SU-DHL-6 (cell line): ENCODE data around the gene ARSB.

Experiments used
- H2AFZ ChIP-seq: fragments of 200-600 bp; sonication (generic); 2 replicates; pipeline ENCODE4 v1.6.1; 2014; ENCODE audit warnings: low read depth, mild to moderate bottlenecking, moderate library complexity, mixed read lengths, antibody characterized with exemption, low read length; ENCODE audit not compliant: severe bottlenecking
- H3F3A ChIP-seq: fragments of 200-600 bp; shearing (Covaris generic); 2 replicates; pipeline ENCODE4 v1.6.0; 2016; ENCODE audit warnings: antibody characterized with exemption, mild to moderate bottlenecking; ENCODE audit not compliant: insufficient read depth
- H3K27ac ChIP-seq: fragments of 200-600 bp; sonication (generic); 2 replicates; pipeline ENCODE4 v1.5.1; 2016; ENCODE audit warnings: low read depth, mild to moderate bottlenecking, low read length, moderate library complexity, mixed read lengths
- H3K27me3 ChIP-seq: fragments of 200-600 bp; sonication (generic), shearing (Covaris generic); 2 replicates; pipeline ENCODE4 v1.6.0; 2014; ENCODE audit warnings: mild to moderate bottlenecking, low read length
- H3K36me3 ChIP-seq: fragments of 200-600 bp; sonication (generic); 2 replicates; pipeline ENCODE4 v1.6.1; 2014; ENCODE audit warnings: mild to moderate bottlenecking, low read length, mixed read lengths
- H3K4me2 ChIP-seq: fragments of 300-600, 200-600 bp; shearing (Covaris generic), sonication (generic); 2 replicates; pipeline ENCODE4 v1.6.0; 2014; ENCODE audit warnings: low read length, low read depth, mild to moderate bottlenecking; ENCODE audit not compliant: poor library complexity, severe bottlenecking
- H3K4me3 ChIP-seq: fragments of 200-600 bp; sonication (generic); 2 replicates; pipeline ENCODE4 v1.5.1; 2014; ENCODE audit warnings: antibody characterized with exemption, low read length, mild to moderate bottlenecking, mixed read lengths; ENCODE audit not compliant: insufficient read depth, poor library complexity, severe bottlenecking
- H3K79me2 ChIP-seq: fragments of 200-600 bp; sonication (generic); 2 replicates; pipeline ENCODE4 v1.6.1; 2014; ENCODE audit warnings: mild to moderate bottlenecking, low read length, moderate library complexity; ENCODE audit not compliant: insufficient read depth
- H3K9ac ChIP-seq: fragments of 200-600 bp; sonication (generic); 2 replicates; pipeline ENCODE4 v1.7.0; 2014; ENCODE audit warnings: mild to moderate bottlenecking, low read length
- H3K9me2 ChIP-seq: fragments of 200-600 bp; sonication (generic); replicated peaks from 2 replicates; pipeline ENCODE4 v1.6.1; 2014; ENCODE audit warnings: low read length; ENCODE audit not compliant: insufficient read depth
- H3K9me3 ChIP-seq: fragments of 200-600 bp; sonication (generic); 2 replicates; pipeline ENCODE4 v1.6.1; 2014; ENCODE audit warnings: low read length, mixed read lengths; ENCODE audit not compliant: insufficient read depth
- H4K20me1 ChIP-seq: fragments of 200-600 bp; sonication (generic); 2 replicates; pipeline ENCODE4 v1.6.1; 2014; ENCODE audit warnings: low read depth, mild to moderate bottlenecking, antibody characterized with exemption, low read length, moderate library complexity, mixed read lengths
- EZH2phosphoT487 ChIP-seq: fragments of 200-600 bp; sonication (generic), shearing (Covaris generic); conservative IDR thresholded peaks from 2 replicates; pipeline ENCODE4 v1.6.1; 2018; ENCODE audit warnings: mild to moderate bottlenecking, antibody characterized with exemption, low read length, moderate library complexity, mixed read lengths
- TF ChIP-seq, protein P1 (sequence below): fragments of 200-600 bp; sonication (generic); IDR thresholded peaks from one replicate; pipeline ENCODE4 v1.5.1; 2017; ENCODE audit warnings: antibody characterized with exemption, mild to moderate bottlenecking, low read length, moderate library complexity; ENCODE audit not compliant: insufficient read depth, poor library complexity, severe bottlenecking

Gene ARSB

DNA sequence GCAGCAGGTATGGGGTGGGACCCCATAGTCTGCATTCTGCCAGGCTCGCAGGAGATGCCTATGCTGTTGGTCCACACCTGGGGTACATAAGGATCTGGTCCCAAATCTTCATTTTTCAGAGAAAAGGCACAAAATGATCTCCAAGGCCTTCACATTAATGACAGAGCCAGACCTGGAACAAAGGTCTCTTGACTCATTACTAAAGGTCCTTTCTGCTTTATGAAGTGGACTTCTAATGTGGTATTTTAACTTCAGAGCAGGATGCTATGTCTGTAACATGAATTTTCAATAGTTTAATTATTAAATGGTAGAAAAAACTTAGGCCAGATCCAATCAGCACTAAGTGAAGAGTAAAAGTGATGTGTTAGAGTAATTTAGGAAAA, 46.4 kb upstream of the ARSB start:
- Histone ChIP-seq H2AFZ (no peak overlapping the region), H3K27me3 (no peaks in the 10 kb centered on the region), H3F3A (no peaks in the 10 kb centered on the region), H3K79me2 (no peaks in the 10 kb centered on the region), H3K9ac (no peak overlapping the region), H3K4me3 (no peak overlapping the region), H3K9me3 (no peaks in the 10 kb centered on the region), H4K20me1 (no peaks in the 10 kb centered on the region), H3K9me2 (no peaks in the 10 kb centered on the region), H3K27ac (no peak overlapping the region), H3K4me2 (no peak overlapping the region), H3K36me3 (no peaks in the 10 kb centered on the region)
- TF ChIP-seq, protein P1, sequence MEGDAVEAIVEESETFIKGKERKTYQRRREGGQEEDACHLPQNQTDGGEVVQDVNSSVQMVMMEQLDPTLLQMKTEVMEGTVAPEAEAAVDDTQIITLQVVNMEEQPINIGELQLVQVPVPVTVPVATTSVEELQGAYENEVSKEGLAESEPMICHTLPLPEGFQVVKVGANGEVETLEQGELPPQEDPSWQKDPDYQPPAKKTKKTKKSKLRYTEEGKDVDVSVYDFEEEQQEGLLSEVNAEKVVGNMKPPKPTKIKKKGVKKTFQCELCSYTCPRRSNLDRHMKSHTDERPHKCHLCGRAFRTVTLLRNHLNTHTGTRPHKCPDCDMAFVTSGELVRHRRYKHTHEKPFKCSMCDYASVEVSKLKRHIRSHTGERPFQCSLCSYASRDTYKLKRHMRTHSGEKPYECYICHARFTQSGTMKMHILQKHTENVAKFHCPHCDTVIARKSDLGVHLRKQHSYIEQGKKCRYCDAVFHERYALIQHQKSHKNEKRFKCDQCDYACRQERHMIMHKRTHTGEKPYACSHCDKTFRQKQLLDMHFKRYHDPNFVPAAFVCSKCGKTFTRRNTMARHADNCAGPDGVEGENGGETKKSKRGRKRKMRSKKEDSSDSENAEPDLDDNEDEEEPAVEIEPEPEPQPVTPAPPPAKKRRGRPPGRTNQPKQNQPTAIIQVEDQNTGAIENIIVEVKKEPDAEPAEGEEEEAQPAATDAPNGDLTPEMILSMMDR: no peak
- TF ChIP-seq EZH2phosphoT487: no peak

DNA sequence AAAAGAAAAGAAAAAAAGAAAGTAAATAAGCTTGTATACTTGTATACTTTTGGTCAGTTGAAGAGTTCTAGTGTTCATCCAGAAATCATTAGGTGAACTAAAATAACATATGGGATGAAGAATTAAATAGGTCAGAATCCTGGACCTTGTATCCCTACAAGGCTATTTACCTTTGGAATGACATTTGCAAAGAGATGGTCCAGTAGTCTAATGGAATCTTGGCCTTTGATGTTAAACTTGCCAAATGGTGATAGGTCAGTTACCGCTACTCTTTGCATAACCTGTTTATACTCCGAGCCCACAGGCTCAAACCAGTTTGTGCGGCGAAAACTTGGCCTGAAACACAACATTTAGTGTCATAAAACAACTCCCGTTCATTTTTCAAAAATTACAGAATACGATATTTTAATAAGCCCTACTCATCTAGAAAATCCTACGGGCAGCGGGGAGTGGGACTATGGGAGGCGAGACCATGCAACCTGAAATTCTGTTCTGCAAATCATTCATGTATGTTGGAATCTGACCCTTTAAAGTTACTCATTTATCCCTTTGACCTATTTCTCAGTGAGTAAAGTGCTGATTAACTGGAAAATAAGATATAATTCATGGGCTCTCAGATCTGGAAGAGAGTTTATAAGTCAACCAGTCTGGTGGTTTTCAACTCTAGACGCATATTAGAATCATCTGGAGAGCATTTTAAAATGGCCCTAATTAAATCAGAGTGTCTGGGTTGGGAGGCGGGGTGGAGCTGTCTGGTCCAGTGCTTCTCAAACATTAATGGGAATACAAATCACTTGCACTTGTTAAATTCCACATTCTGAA, 45.8 kb upstream of the ARSB start:
- no peaks in the 10 kb centered on the region for H3F3A ChIP-seq
- no peak overlapping the region for H3K4me2 ChIP-seq
- H3K27ac ChIP-seq: no peak overlapping the region

DNA sequence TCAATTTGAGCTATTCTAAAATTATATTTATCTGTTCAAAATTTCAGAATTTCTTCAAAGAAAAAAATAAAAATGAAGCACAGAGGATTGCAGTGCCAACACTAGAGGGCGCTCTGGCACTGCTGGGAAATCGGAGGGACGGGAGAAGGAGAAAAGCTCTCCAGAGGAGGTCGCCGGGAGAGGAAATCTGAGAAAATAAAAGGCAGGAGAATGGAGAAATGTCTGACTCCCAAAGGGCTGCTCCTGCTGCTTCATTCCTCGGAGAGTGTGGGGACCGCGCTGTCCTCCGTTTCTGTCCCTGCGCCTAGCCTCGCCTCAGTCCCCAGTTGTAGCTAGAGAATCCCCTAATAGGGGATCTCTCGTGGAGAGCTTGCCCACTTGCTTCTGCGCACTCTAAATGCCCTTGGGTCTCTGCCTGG, 40.0 kb upstream of the ARSB start:
- Histone ChIP-seq H3K4me2 (no peak overlapping the region), H3K79me2 (no peaks in the 10 kb centered on the region), H4K20me1 (no peaks in the 10 kb centered on the region), H3K9me3 (no peaks in the 10 kb centered on the region), H3K36me3 (no peaks in the 10 kb centered on the region), H3K4me3 (no peak overlapping the region), H3K27me3 (no peaks in the 10 kb centered on the region), H3K9ac (no peak overlapping the region), H3K9me2 (no peaks in the 10 kb centered on the region), H3F3A (no peaks in the 10 kb centered on the region), H2AFZ (no peak overlapping the region), H3K27ac (no peak overlapping the region)
- no peak for TF ChIP-seq EZH2phosphoT487
- TF ChIP-seq, protein P1: peak; percentile 98

More for the DNA sequence above, 45.8 kb upstream of the ARSB start:
- Histone ChIP-seq H4K20me1 (no peaks in the 10 kb centered on the region), H3K4me3 (no peak overlapping the region), H3K9me2 (no peaks in the 10 kb centered on the region), H3K9ac (no peak overlapping the region), H2AFZ (no peak overlapping the region), H3K9me3 (no peaks in the 10 kb centered on the region), H3K27me3 (no peaks in the 10 kb centered on the region), H3K36me3 (no peaks in the 10 kb centered on the region), H3K79me2 (no peaks in the 10 kb centered on the region)
- TF ChIP-seq EZH2phosphoT487: no peak
- TF ChIP-seq, protein P1: no peak
